ENCODE data around the gene EPGN. TPM values are rescaled to one million over a fixed set of nuclear protein-coding genes. Genes with fewer than 3 reads are reported as not detected.

Gene EPGN
- total RNA-seq, 1 donor from 2014 or later: 0.54 TPM

- Histone ChIP-seq H2AFZ (ENCODE audit: low read depth, low read length) (no peak overlapping the region), H3K36me3 (ENCODE audit: insufficient read depth, low read length) (no peaks in the 10 kb centered on the region), H3K27me3 (ENCODE audit: insufficient read depth, low read length) (no peaks in the 10 kb centered on the region), H3K4me1 (ENCODE audit: insufficient read depth, low read length) (no peaks in the 10 kb centered on the region), H3K4me2 (ENCODE audit: low read length) (no peak overlapping the region), H3K4me3 (ENCODE audit: insufficient read depth, low read depth, low read length) (no peak overlapping the region), H3K27ac (ENCODE audit: low read depth, low read length) (no peak overlapping the region), H3K9ac (ENCODE audit: low read length) (no peak overlapping the region), H3K9me3 (ENCODE audit: insufficient read depth, low read depth, low read length) (no peaks in the 10 kb centered on the region), H4K20me1 (ENCODE audit: insufficient read depth, low read length) (no peaks in the 10 kb centered on the region), H3K79me2 (ENCODE audit: insufficient read depth, low read length) (no peaks in the 10 kb centered on the region)
- Mint-ChIP-seq H3K27me3 (ENCODE audit: low read depth, unreplicated experiment) (no peaks in the 10 kb centered on the region), H3K4me1 (ENCODE audit: low read depth, unreplicated experiment) (no peaks in the 10 kb centered on the region), H3K36me3 (ENCODE audit: low read depth, unreplicated experiment) (peaks cover under 1% of the 10 kb centered on the region), H3K9me3 (ENCODE audit: unreplicated experiment) (peaks cover 1% of the 10 kb centered on the region), H3K4me3 (ENCODE audit: unreplicated experiment) (no peak overlapping the region), H3K27ac (ENCODE audit: unreplicated experiment) (no peak overlapping the region)
- DNase-seq (ENCODE audit: low read depth): no peak
- TF ChIP-seq CTCF (IDR thresholded peaks at IDR 0.05; ENCODE audit: insufficient read depth, low read depth, low read length) (no peak), EZH2 (IDR thresholded peaks at IDR 0.05; ENCODE audit: insufficient read depth, low read length) (no peak)
- no peak for FAIRE-seq
Observed at GRCh38 chr4:74329307-74329706, 21.0 kb downstream of the EPGN start.

GRCh38 chr4:74330295-74330750, 22.1 kb downstream of the EPGN start:
- Histone ChIP-seq H3K79me2 (ENCODE audit: insufficient read depth, low read length) (no peaks in the 10 kb centered on the region), H3K27me3 (ENCODE audit: insufficient read depth, low read length) (no peaks in the 10 kb centered on the region), H4K20me1 (ENCODE audit: insufficient read depth, low read length) (no peaks in the 10 kb centered on the region), H3K4me1 (ENCODE audit: insufficient read depth, low read length) (no peaks in the 10 kb centered on the region), H3K4me2 (ENCODE audit: low read length) (no peak overlapping the region), H3K9me3 (ENCODE audit: insufficient read depth, low read depth, low read length) (no peaks in the 10 kb centered on the region), H2AFZ (ENCODE audit: low read depth, low read length) (no peak overlapping the region), H3K36me3 (ENCODE audit: insufficient read depth, low read length) (no peaks in the 10 kb centered on the region), H3K27ac (ENCODE audit: low read depth, low read length) (no peak overlapping the region), H3K4me3 (ENCODE audit: insufficient read depth, low read depth, low read length) (no peak overlapping the region), H3K9ac (ENCODE audit: low read length) (no peak overlapping the region)
- FAIRE-seq (no peak), DNase-seq (ENCODE audit: low read depth) (no peak)
- Mint-ChIP-seq H3K4me1 (ENCODE audit: low read depth, unreplicated experiment) (no peaks in the 10 kb centered on the region), H3K36me3 (ENCODE audit: low read depth, unreplicated experiment) (peaks cover 2% of the 10 kb centered on the region), H3K27ac (ENCODE audit: unreplicated experiment) (no peak overlapping the region), H3K27me3 (ENCODE audit: low read depth, unreplicated experiment) (no peaks in the 10 kb centered on the region), H3K4me3 (ENCODE audit: unreplicated experiment) (no peak overlapping the region), H3K9me3 (ENCODE audit: unreplicated experiment) (peaks cover 8% of the 10 kb centered on the region)
- TF ChIP-seq EZH2 (IDR thresholded peaks at IDR 0.05; ENCODE audit: insufficient read depth, low read length) (no peak), CTCF (IDR thresholded peaks at IDR 0.05; ENCODE audit: insufficient read depth, low read depth, low read length) (no peak)

- Histone ChIP-seq H3K79me2 (ENCODE audit: insufficient read depth, low read length) (no peaks in the 10 kb centered on the region), H3K9ac (ENCODE audit: low read length) (no peak overlapping the region), H3K36me3 (ENCODE audit: insufficient read depth, low read length) (no peaks in the 10 kb centered on the region), H2AFZ (ENCODE audit: low read depth, low read length) (no peak overlapping the region), H3K27me3 (ENCODE audit: insufficient read depth, low read length) (no peaks in the 10 kb centered on the region), H3K4me1 (ENCODE audit: insufficient read depth, low read length) (no peaks in the 10 kb centered on the region), H4K20me1 (ENCODE audit: insufficient read depth, low read length) (no peaks in the 10 kb centered on the region), H3K9me3 (ENCODE audit: insufficient read depth, low read depth, low read length) (no peaks in the 10 kb centered on the region), H3K4me2 (ENCODE audit: low read length) (no peak overlapping the region), H3K27ac (ENCODE audit: low read depth, low read length) (no peak overlapping the region), H3K4me3 (ENCODE audit: insufficient read depth, low read depth, low read length) (no peak overlapping the region)
- no peak overlapping the region for H3K4me3 Mint-ChIP-seq (ENCODE audit: unreplicated experiment)
- peaks cover 8% of the 10 kb centered on the region for H3K9me3 Mint-ChIP-seq (ENCODE audit: unreplicated experiment)
- no peak for FAIRE-seq
- H3K27ac Mint-ChIP-seq (ENCODE audit: unreplicated experiment): no peak overlapping the region
- H3K4me1 Mint-ChIP-seq (ENCODE audit: low read depth, unreplicated experiment): no peaks in the 10 kb centered on the region
- no peak for DNase-seq (ENCODE audit: low read depth)
- H3K36me3 Mint-ChIP-seq (ENCODE audit: low read depth, unreplicated experiment): peaks cover 2% of the 10 kb centered on the region
- no peak for TF ChIP-seq CTCF (IDR thresholded peaks at IDR 0.05; ENCODE audit: insufficient read depth, low read depth, low read length)
- no peak for TF ChIP-seq EZH2 (IDR thresholded peaks at IDR 0.05; ENCODE audit: insufficient read depth, low read length)
- no peaks in the 10 kb centered on the region for H3K27me3 Mint-ChIP-seq (ENCODE audit: low read depth, unreplicated experiment)
Observed at GRCh38 chr4:74331252-74331651, 23.0 kb downstream of the EPGN start.

All from astrocyte (in vitro differentiated cells and primary cell).